ENCODE measurements around the gene ANKFN1.

DNA sequence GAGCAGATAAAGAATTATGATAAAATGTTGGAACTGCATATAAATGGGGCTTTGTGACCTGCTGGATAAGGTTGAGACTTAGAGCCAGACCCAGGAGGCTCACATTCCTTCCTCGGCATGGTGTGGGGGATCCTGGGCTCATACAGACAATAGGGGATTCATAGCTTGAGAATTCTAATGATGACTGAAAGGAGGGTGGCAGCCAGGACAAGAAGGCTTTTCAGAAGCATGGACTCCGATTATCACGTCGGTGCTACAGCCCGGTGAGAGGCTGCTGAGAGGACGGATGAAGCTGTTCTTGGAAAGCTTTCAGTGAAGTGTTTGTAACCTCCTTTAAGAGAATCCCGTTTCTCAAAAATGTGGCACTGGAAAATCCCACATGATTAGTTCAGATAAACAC is 167.2 kb downstream of the ANKFN1 start:
- TF ChIP-seq, protein P1, sequence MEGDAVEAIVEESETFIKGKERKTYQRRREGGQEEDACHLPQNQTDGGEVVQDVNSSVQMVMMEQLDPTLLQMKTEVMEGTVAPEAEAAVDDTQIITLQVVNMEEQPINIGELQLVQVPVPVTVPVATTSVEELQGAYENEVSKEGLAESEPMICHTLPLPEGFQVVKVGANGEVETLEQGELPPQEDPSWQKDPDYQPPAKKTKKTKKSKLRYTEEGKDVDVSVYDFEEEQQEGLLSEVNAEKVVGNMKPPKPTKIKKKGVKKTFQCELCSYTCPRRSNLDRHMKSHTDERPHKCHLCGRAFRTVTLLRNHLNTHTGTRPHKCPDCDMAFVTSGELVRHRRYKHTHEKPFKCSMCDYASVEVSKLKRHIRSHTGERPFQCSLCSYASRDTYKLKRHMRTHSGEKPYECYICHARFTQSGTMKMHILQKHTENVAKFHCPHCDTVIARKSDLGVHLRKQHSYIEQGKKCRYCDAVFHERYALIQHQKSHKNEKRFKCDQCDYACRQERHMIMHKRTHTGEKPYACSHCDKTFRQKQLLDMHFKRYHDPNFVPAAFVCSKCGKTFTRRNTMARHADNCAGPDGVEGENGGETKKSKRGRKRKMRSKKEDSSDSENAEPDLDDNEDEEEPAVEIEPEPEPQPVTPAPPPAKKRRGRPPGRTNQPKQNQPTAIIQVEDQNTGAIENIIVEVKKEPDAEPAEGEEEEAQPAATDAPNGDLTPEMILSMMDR (IDR thresholded peaks at IDR 0.05) = no peak
- no peak for TF ChIP-seq POLR2A (IDR thresholded peaks at IDR 0.05)

Data from body of pancreas (tissue), 4 donors.